Mesodermal cell (in vitro differentiated cells): ENCODE measurements around the gene ERGIC3.

Experiments used
- H3K27ac ChIP-seq: 2 replicates; pipeline ENCODE4 v1.7.0; 2013; ENCODE audit warnings: mild to moderate bottlenecking, low read depth, low read length, moderate library complexity; ENCODE audit not compliant: severe bottlenecking
- H3K36me3 ChIP-seq: 2 replicates; pipeline ENCODE4 v1.7.1; 2013; ENCODE audit warnings: mild to moderate bottlenecking, low read length, moderate library complexity; ENCODE audit not compliant: control insufficient read depth, insufficient read depth
- H3K4me1 ChIP-seq: one replicate; pipeline ENCODE4 v1.7.1; 2013; ENCODE audit warnings: mild to moderate bottlenecking, low read length; ENCODE audit not compliant: insufficient read depth, control insufficient read depth, poor library complexity, severe bottlenecking
- H3K4me3 ChIP-seq: 2 replicates; pipeline ENCODE4 v1.7.0; 2013; ENCODE audit warnings: low read length, control low read depth, mild to moderate bottlenecking; ENCODE audit not compliant: insufficient read depth, poor library complexity, severe bottlenecking; ENCODE audit errors: extremely low read depth
- H3K9me3 ChIP-seq: 2 replicates; pipeline ENCODE4 v1.7.1; 2013; ENCODE audit warnings: mild to moderate bottlenecking, low read length, moderate library complexity; ENCODE audit not compliant: control insufficient read depth
- WGBS, 2 experiments: methylation state at CpG; one replicate each; pipeline ENCODE4 v1.1.5; 2013; ENCODE audit warnings: missing lambda C conversion rate in 2 of 2; ENCODE audit not compliant: insufficient coverage in 2 of 2; 5-methylcytosine and 5-hydroxymethylcytosine counted together

ERGIC3 gene

GRCh38 chr20:35578469-35578868, 36.6 kb downstream of the ERGIC3 start:
- Histone ChIP-seq H3K36me3 (no peaks in the 10 kb centered on the region), H3K4me3 (no peak overlapping the region), H3K9me3 (no peaks in the 10 kb centered on the region), H3K27ac (no peak overlapping the region), H3K4me1 (no peaks in the 10 kb centered on the region)
- WGBS, 2 experiments, result 84 to 96% methylated on average over 6 to 7 of the region's 8 CpGs

GRCh38 chr20:35579196-35579595, 37.3 kb downstream of the ERGIC3 start:
- no peaks in the 10 kb centered on the region for H3K9me3 ChIP-seq
- WGBS, 2 experiments, result 94% methylated on average over 3 to 5 of the region's 6 CpGs
- H3K4me1 ChIP-seq, result no peaks in the 10 kb centered on the region
- H3K4me3 ChIP-seq, result no peak overlapping the region
- H3K27ac ChIP-seq, result no peak overlapping the region
- no peaks in the 10 kb centered on the region for H3K36me3 ChIP-seq

- 79 to 94% methylated on average over 7 of the region's 7 CpGs for WGBS, 2 experiments
- H3K4me1 ChIP-seq, result peaks cover 2% of the 10 kb centered on the region
- no peak overlapping the region for H3K27ac ChIP-seq
- H3K9me3 ChIP-seq, result no peaks in the 10 kb centered on the region
- H3K4me3 ChIP-seq, result no peak overlapping the region
- H3K36me3 ChIP-seq, result no peaks in the 10 kb centered on the region
These were observed 40.3 kb downstream of the ERGIC3 start for GRCh38 chr20:35582131-35582530.

GRCh38 chr20:35582741-35583404, 41.0 kb downstream of the ERGIC3 start:
- Histone ChIP-seq H3K36me3 (no peaks in the 10 kb centered on the region), H3K4me1 (peaks cover 2% of the 10 kb centered on the region), H3K27ac (no peak overlapping the region), H3K4me3 (no peak overlapping the region), H3K9me3 (no peaks in the 10 kb centered on the region)
- WGBS, 2 experiments, result 84 to 90% methylated on average over 8 to 12 of the region's 12 CpGs

GRCh38 chr20:35583636-35584560, 42.0 kb downstream of the ERGIC3 start:
- Histone ChIP-seq H3K27ac (no peak overlapping the region), H3K36me3 (no peaks in the 10 kb centered on the region), H3K4me3 (no peak overlapping the region), H3K4me1 (peaks cover 2% of the 10 kb centered on the region), H3K9me3 (no peaks in the 10 kb centered on the region)
- WGBS, 2 experiments, result 94% methylated on average over 11 to 17 of the region's 18 CpGs

GRCh38 chr20:35586751-35587425, 45.0 kb downstream of the ERGIC3 start:
- no peak overlapping the region for H3K27ac ChIP-seq
- H3K4me3 ChIP-seq, result no peak overlapping the region
- 96% methylated on average over 5 of the region's 6 CpGs for WGBS, 2 experiments

GRCh38 chr20:35587436-35587835, 45.6 kb downstream of the ERGIC3 start:
- WGBS, 2 experiments, result 100% methylated on average over 1 of the region's 2 CpGs; no CpG with 5 or more reads in 1 of the 2 experiments
- Histone ChIP-seq H3K9me3 (no peaks in the 10 kb centered on the region), H3K4me3 (no peak overlapping the region), H3K4me1 (peaks cover 2% of the 10 kb centered on the region), H3K27ac (no peak overlapping the region), H3K36me3 (no peaks in the 10 kb centered on the region)

More at GRCh38 chr20:35586751-35587425, 45.0 kb downstream of the ERGIC3 start:
- Histone ChIP-seq H3K4me1 (peaks cover 2% of the 10 kb centered on the region), H3K9me3 (no peaks in the 10 kb centered on the region), H3K36me3 (no peaks in the 10 kb centered on the region)

GRCh38 chr20:35588397-35588796, 46.5 kb downstream of the ERGIC3 start:
- Histone ChIP-seq H3K4me3 (no peak overlapping the region), H3K27ac (no peak overlapping the region), H3K36me3 (no peaks in the 10 kb centered on the region), H3K9me3 (no peaks in the 10 kb centered on the region), H3K4me1 (peaks cover 2% of the 10 kb centered on the region)
- WGBS, 2 experiments, result 95 to 96% methylated on average over 10 to 13 of the region's 14 CpGs

GRCh38 chr20:35592339-35592974, 50.6 kb downstream of the ERGIC3 start:
- H3K36me3 ChIP-seq, result no peaks in the 10 kb centered on the region
- H3K9me3 ChIP-seq, result no peaks in the 10 kb centered on the region
- no peak overlapping the region for H3K4me3 ChIP-seq
- H3K4me1 ChIP-seq, result no peaks in the 10 kb centered on the region
- no peak overlapping the region for H3K27ac ChIP-seq
- WGBS, 2 experiments, result 0 to 71% methylated on average over 1 to 2 of the region's 2 CpGs

GRCh38 chr20:35595456-35595855, 53.6 kb downstream of the ERGIC3 start:
- H3K27ac ChIP-seq, result no peak overlapping the region
- H3K9me3 ChIP-seq, result no peaks in the 10 kb centered on the region
- H3K36me3 ChIP-seq, result no peaks in the 10 kb centered on the region
- H3K4me3 ChIP-seq, result no peak overlapping the region
- H3K4me1 ChIP-seq, result no peaks in the 10 kb centered on the region
- 93 to 94% methylated on average over 12 to 13 of the region's 17 CpGs for WGBS, 2 experiments
